Measurements from ENCODE around the gene ZMYND11.

The ZMYND11 gene

DNA sequence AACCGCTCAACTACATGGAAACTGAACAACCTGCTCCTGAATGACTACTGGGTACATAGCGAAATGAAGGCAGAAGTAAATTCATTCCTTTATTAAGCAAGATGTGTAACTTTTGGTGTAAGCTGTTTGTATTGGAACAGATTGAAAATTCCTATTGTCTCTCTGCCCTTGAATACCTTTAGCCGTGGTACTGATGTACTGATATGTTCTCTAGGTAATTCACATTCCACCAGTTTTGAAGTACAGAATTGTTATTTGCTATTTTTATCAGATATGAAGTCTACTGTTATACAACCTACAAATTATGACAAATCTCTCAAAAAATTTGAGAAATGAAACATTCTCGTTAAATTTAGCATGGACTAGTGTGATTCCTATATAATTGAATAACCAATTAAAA is 17.7 kb downstream of the ZMYND11 start:
- no peak overlapping the region for H3K4me3 ChIP-seq (ENCODE audit: low read length, poor library complexity, severe bottlenecking)
- H3K4me2 ChIP-seq (ENCODE audit: low read depth, low read length, poor library complexity, severe bottlenecking): no peak overlapping the region
- TF ChIP-seq, protein P1, sequence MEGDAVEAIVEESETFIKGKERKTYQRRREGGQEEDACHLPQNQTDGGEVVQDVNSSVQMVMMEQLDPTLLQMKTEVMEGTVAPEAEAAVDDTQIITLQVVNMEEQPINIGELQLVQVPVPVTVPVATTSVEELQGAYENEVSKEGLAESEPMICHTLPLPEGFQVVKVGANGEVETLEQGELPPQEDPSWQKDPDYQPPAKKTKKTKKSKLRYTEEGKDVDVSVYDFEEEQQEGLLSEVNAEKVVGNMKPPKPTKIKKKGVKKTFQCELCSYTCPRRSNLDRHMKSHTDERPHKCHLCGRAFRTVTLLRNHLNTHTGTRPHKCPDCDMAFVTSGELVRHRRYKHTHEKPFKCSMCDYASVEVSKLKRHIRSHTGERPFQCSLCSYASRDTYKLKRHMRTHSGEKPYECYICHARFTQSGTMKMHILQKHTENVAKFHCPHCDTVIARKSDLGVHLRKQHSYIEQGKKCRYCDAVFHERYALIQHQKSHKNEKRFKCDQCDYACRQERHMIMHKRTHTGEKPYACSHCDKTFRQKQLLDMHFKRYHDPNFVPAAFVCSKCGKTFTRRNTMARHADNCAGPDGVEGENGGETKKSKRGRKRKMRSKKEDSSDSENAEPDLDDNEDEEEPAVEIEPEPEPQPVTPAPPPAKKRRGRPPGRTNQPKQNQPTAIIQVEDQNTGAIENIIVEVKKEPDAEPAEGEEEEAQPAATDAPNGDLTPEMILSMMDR (conservative IDR thresholded peaks at IDR 0.05; ENCODE audit: low read length): no peak
- no peak for TF ChIP-seq EZH2phosphoT487 (IDR thresholded peaks at IDR 0.05; ENCODE audit: borderline replicate concordance)
- no peak overlapping the region for H2AFZ ChIP-seq (ENCODE audit: low read length)
- peaks cover 52% of the 10 kb centered on the region for H3K79me2 ChIP-seq (ENCODE audit: insufficient read depth, low read length)
- no peaks in the 10 kb centered on the region for H3F3A ChIP-seq (ENCODE audit: low read depth)
- no peaks in the 10 kb centered on the region for H3K27me3 ChIP-seq (ENCODE audit: insufficient read depth, low read length, poor library complexity, severe bottlenecking)
- H3K4me1 ChIP-seq (ENCODE audit: insufficient read depth, low read length, poor library complexity, severe bottlenecking): no peaks in the 10 kb centered on the region
- peaks cover 3% of the 10 kb centered on the region for H4K20me1 ChIP-seq (ENCODE audit: insufficient read depth, low read length, poor library complexity, severe bottlenecking)
- H3K36me3 ChIP-seq (ENCODE audit: insufficient read depth, low read length): no peaks in the 10 kb centered on the region
- no peaks in the 10 kb centered on the region for H3K9me2 ChIP-seq (replicated peaks; ENCODE audit: low read depth, low read length)
- H3K9me3 ChIP-seq (ENCODE audit: insufficient read depth, low read depth, low read length): peaks cover 6% of the 10 kb centered on the region; the same call in 1 of the 2 replicates
- H3K9ac ChIP-seq (ENCODE audit: low read depth, low read length, poor library complexity, severe bottlenecking): no peak overlapping the region

DNA sequence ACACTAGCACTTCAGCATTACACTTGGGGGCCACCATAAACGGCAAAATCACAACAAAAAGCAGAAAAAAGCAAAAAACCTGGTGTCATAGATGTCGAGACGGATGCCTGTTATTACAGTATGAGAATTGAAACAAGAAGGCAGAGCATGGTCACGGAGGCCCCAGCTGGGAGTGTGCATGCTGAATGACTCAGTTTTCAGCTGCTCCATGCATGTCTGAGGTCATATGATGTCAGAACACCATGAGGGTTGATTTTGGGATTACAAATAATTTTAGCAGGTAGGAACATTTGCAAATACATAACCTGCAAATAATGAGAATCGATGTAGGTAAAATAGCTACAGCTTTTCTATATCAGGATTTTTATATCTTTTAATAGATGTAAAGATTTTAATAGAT is 19.1 kb downstream of the ZMYND11 start:
- H4K20me1 ChIP-seq (ENCODE audit: insufficient read depth, low read length, poor library complexity, severe bottlenecking): peaks cover 3% of the 10 kb centered on the region
- no peaks in the 10 kb centered on the region for H3F3A ChIP-seq (ENCODE audit: low read depth)
- no peaks in the 10 kb centered on the region for H3K4me1 ChIP-seq (ENCODE audit: insufficient read depth, low read length, poor library complexity, severe bottlenecking)
- no peak overlapping the region for H2AFZ ChIP-seq (ENCODE audit: low read length)
- H3K36me3 ChIP-seq (ENCODE audit: insufficient read depth, low read length): no peaks in the 10 kb centered on the region
- H3K4me3 ChIP-seq (ENCODE audit: low read length, poor library complexity, severe bottlenecking): no peak overlapping the region
- no peak overlapping the region for H3K4me2 ChIP-seq (ENCODE audit: low read depth, low read length, poor library complexity, severe bottlenecking)
- peaks cover 3% of the 10 kb centered on the region; the same call in 1 of the 2 replicates for H3K9me3 ChIP-seq (ENCODE audit: insufficient read depth, low read depth, low read length)
- H3K9ac ChIP-seq (ENCODE audit: low read depth, low read length, poor library complexity, severe bottlenecking): no peak overlapping the region
- TF ChIP-seq, protein P1 (conservative IDR thresholded peaks at IDR 0.05; ENCODE audit: low read length): no peak
- no peak for TF ChIP-seq EZH2phosphoT487 (IDR thresholded peaks at IDR 0.05; ENCODE audit: borderline replicate concordance)
- no peaks in the 10 kb centered on the region for H3K27me3 ChIP-seq (ENCODE audit: insufficient read depth, low read length, poor library complexity, severe bottlenecking)
- H3K79me2 ChIP-seq (ENCODE audit: insufficient read depth, low read length): peaks cover 55% of the 10 kb centered on the region
- H3K9me2 ChIP-seq (replicated peaks; ENCODE audit: low read depth, low read length): no peaks in the 10 kb centered on the region

- H3K9me3 ChIP-seq (ENCODE audit: insufficient read depth, low read depth, low read length): peaks cover 14% of the 10 kb centered on the region; the same call in 1 of the 2 replicates
- no peak overlapping the region for H3K9ac ChIP-seq (ENCODE audit: low read depth, low read length, poor library complexity, severe bottlenecking)
- no peaks in the 10 kb centered on the region for H3K4me1 ChIP-seq (ENCODE audit: insufficient read depth, low read length, poor library complexity, severe bottlenecking)
- H3K79me2 ChIP-seq (ENCODE audit: insufficient read depth, low read length): peaks cover 55% of the 10 kb centered on the region
- H4K20me1 ChIP-seq (ENCODE audit: insufficient read depth, low read length, poor library complexity, severe bottlenecking): peaks cover 6% of the 10 kb centered on the region
- no peaks in the 10 kb centered on the region; the same call in 1 of the 2 replicates for H3K36me3 ChIP-seq (ENCODE audit: insufficient read depth, low read length)
- no peaks in the 10 kb centered on the region for H3K27me3 ChIP-seq (ENCODE audit: insufficient read depth, low read length, poor library complexity, severe bottlenecking)
- no peaks in the 10 kb centered on the region for H3F3A ChIP-seq (ENCODE audit: low read depth)
- H2AFZ ChIP-seq (ENCODE audit: low read length): no peak overlapping the region
- H3K9me2 ChIP-seq (replicated peaks; ENCODE audit: low read depth, low read length): no peaks in the 10 kb centered on the region
- H3K4me3 ChIP-seq (ENCODE audit: low read length, poor library complexity, severe bottlenecking): no peak overlapping the region
- TF ChIP-seq EZH2phosphoT487 (IDR thresholded peaks at IDR 0.05; ENCODE audit: borderline replicate concordance): no peak
- TF ChIP-seq, protein P1 (conservative IDR thresholded peaks at IDR 0.05; ENCODE audit: low read length): no peak
- no peak overlapping the region for H3K4me2 ChIP-seq (ENCODE audit: low read depth, low read length, poor library complexity, severe bottlenecking)
Observed at GRCh38 chr10:167383-167782, 32.1 kb downstream of the ZMYND11 start.

Data from Loucy (cell line).